Activated CD4-positive, CD25-positive, alpha-beta regulatory T cell treated with anti-CD3 and anti-CD28 coated beads, Interleukin-2, amount 50 U/mL, for 16 hours (primary cell): Measurements from ENCODE around the gene RBPJL.

Source experiments
- DNase-seq: peaks from one replicate; pipeline ENCODE4 v3.0.0-alpha.2; 2020; ENCODE audit warnings: low read depth, low spot score

The RBPJL gene

GRCh38 chr20:45306431-45306982 lies at the start of gene RBPJL:
Gene RBPJL (plus strand): TSS chr20:45306840. CDS start chr20:45306923, 83 bp downstream.
- peak; percentile 13 for DNase-seq

DNA sequence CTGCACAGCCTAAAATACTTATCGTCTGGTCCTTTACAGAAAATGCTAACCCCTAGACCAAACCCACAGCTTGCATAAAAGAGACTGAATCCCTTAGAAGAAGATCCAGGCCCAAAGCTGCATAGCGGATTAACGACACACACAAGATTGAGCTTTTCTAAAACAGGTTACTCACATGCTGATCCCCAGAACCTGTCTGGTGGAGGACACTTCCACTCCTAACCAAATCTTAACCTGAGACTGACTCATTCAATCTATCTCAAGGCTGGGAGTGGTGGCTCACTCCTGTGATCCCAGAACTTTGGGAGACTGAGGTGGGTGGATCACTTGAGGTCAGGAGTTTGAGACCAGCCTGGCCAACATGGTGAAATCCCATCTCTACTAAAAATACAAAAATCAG lies 49.5 kb upstream of the RBPJL start:
- DNase-seq: no peak

GRCh38 chr20:45257711-45258110 lies 48.9 kb upstream of the RBPJL start:
- no peak for DNase-seq

- no peak for DNase-seq
Observed at GRCh38 chr20:45258259-45258658, 48.4 kb upstream of the RBPJL start.

DNA sequence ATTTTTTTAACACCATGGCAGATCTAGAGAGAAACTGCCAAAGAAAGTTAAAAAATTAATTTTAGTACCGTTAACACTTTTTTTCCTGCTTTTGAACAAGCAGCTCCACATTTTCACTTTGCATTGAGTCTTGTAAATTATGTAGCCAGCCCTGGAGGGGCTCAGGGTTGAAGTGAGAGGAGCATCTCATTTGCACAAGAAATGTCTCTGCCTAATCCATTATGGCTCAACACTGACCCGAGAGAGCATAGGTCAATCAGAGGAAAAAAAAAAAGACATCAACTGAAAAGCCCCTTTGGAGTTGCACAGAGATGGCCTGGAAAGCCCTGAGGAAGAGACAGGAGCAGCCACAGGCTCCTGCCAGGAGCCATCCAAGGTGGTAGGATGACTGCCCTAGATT lies 48.0 kb upstream of the RBPJL start:
- DNase-seq: no peak

GRCh38 chr20:45263556-45264266 lies 42.9 kb upstream of the RBPJL start:
- DNase-seq: no peak

- DNase-seq: no peak
Observed at GRCh38 chr20:45266977-45267376, 39.7 kb upstream of the RBPJL start.

GRCh38 chr20:45268531-45268930 lies 38.1 kb upstream of the RBPJL start:
- no peak for DNase-seq

- DNase-seq: no peak
Observed at GRCh38 chr20:45269056-45269455, 37.6 kb upstream of the RBPJL start.

GRCh38 chr20:45269754-45270270 lies 36.8 kb upstream of the RBPJL start:
- DNase-seq: no peak

DNA sequence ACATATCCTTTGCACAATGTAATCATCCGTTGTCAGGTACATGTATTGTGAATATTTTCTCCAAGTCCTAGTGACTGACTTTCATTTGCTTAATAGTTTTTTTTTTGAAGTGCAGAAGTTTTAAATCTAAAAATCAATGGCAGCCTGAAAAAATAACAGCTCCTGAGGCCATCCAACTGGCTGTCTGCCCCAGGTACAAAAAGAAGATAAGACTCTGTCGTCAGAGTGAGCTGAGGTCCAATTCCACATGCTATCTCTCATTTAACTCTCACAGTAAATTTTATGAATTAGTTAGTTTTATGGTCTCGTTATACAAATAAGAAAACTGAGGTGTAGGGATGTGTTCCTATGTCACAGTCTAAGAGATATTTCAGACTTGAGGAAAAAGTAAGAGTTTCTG lies 31.3 kb upstream of the RBPJL start:
- no peak for DNase-seq

GRCh38 chr20:45279992-45280391 lies 26.6 kb upstream of the RBPJL start:
- DNase-seq: no peak

DNA sequence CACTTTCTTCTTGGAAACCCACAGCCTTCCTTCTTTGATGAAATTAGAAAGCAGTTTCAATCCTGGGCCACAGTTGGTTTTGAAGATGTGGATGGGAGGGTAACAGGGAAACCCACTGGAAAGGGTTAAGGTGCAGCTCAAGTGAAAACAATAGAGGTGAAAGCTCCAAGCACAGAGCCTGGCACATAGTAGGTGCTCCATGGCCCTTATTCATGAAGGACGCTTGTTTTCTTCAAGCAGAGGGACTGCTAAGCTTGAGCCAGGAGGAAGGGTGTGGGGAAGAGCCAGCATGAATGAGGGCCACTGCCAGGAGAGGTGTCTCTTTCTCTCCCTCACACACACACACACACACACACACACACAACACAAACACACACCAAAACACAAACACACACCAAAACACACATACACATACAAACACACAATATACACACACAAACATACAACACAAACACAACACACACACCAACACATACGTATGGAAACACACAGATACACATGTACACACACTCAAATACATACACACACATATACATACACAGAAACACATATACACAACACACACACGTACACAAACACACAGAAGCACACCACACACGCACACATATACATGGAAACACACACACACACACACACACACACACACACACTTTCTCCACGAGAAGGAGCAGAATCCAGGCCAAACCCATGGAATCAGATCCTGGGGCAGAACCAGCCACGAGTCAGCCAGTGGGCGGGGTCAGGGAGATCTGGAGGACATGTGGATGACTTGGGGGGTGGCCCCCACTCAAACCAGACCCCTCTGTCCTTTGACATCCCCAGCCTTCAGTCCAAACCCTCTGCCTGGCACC lies 23.7 kb upstream of the RBPJL start:
- no peak for DNase-seq

GRCh38 chr20:45283551-45284057 lies 23.0 kb upstream of the RBPJL start:
- DNase-seq: no peak

GRCh38 chr20:45288376-45288775 lies 18.3 kb upstream of the RBPJL start:
- DNase-seq: no peak

GRCh38 chr20:45288860-45289259 lies 17.8 kb upstream of the RBPJL start:
- DNase-seq: no peak

DNA sequence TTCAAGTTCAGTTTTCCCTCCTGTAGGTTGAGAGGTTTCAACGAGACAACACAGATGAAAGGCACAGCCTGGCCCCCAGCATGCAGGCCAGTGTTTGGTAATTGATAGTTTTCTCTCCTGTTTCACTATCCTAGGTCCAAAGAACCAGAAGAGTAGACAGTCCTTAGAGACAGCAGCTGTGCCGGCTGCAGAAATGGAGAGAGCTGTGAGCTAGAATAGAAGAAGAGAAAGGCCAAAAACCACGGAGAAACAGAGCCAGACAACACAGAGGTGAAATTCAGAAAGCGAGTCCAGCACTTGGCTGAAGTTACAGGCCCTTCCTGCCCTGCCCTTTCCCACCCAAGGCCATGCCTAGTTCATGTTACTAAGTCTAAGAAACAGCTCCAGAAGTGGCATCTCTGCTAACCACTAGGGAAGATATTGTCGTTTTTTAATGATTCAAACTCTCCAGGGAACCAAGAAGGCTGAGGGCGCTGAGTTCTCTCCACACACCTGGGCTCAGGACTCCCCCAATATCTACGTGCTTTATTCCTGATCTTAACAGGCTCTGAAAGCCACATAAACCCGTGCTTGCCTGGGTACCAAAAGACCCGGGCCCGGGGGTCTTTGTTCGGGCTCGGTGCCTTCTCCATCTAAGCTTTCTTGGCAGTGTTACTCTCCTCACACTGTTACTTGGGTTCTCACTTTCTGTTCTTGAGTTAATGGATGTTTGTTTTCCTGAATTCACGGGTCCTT lies 16.5 kb upstream of the RBPJL start:
- DNase-seq: no peak

- DNase-seq: no peak
Observed at GRCh38 chr20:45290677-45291355, 15.8 kb upstream of the RBPJL start.

GRCh38 chr20:45291526-45291925 lies 15.1 kb upstream of the RBPJL start:
- DNase-seq: no peak

DNA sequence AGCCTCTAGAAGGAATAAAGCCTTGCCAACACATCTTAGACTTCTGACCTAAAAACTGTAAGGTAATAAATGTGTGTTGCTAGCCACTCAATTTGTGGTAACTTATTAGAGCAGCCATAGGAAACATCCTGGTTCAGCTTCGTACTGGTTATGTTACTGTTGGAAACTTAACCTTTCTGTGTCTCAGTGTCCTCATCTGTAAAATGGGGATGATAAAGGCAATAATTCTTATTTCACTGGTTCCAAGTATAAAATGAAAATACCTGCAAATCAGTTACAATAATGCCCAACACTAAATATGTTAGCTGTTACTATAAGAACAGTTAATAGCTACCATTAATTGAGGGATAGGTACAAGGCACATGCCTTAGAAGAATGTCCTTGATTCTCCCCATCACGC lies 14.3 kb upstream of the RBPJL start:
- no peak for DNase-seq
